Parathyroid adenoma (tissue), 2 donors: ENCODE data around the gene FLNB.

Source experiments
- H2AFZ ChIP-seq: fragments of 300-600 bp; sonication (generic); one replicate; pipeline ENCODE4 v1.7.0; 2017; ENCODE audit warnings: antibody characterized with exemption, mild to moderate bottlenecking
- H3K27ac ChIP-seq: fragments of 300-600 bp; sonication (generic); one replicate; pipeline ENCODE4 v1.7.0; 2017
- H3K27me3 ChIP-seq: fragments of 300-600 bp; sonication (generic); one replicate; pipeline ENCODE4 v1.7.0; 2017; ENCODE audit warnings: low read length; ENCODE audit not compliant: control insufficient read depth, insufficient read depth
- H3K36me3 ChIP-seq: fragments of 300-600 bp; sonication (generic); one replicate; pipeline ENCODE4 v1.7.0; 2017; ENCODE audit warnings: low read length; ENCODE audit not compliant: control insufficient read depth, insufficient read depth
- H3K4me1 ChIP-seq: fragments of 300-600 bp; sonication (generic); one replicate; pipeline ENCODE4 v1.7.0; 2017; ENCODE audit warnings: control low read depth
- H3K4me2 ChIP-seq: fragments of 300-600 bp; sonication (generic); one replicate; pipeline ENCODE4 v1.7.0; 2017; ENCODE audit warnings: low read length
- H3K4me3 ChIP-seq: fragments of 300-600 bp; sonication (generic); one replicate; pipeline ENCODE4 v1.7.0; 2017; ENCODE audit warnings: low read depth, low read length
- H3K79me2 ChIP-seq: fragments of 300-600 bp; sonication (generic); one replicate; pipeline ENCODE4 v1.7.0; 2017; ENCODE audit warnings: control low read depth
- H3K9ac ChIP-seq: fragments of 300-600 bp; sonication (generic); one replicate; pipeline ENCODE4 v1.7.0; 2017; ENCODE audit warnings: mild to moderate bottlenecking
- H3K9me3 ChIP-seq: fragments of 300-600 bp; sonication (generic); one replicate; pipeline ENCODE4 v1.7.0; 2017; ENCODE audit warnings: low read length; ENCODE audit not compliant: control insufficient read depth
- TF ChIP-seq, protein P1 (sequence below): fragments of 300-600 bp; sonication (generic); IDR thresholded peaks from one replicate; pipeline ENCODE4 v1.7.0; 2017; ENCODE audit warnings: antibody characterized with exemption, mild to moderate bottlenecking
- donor health status: primary hyperparathyroidism.

FLNB gene

DNA sequence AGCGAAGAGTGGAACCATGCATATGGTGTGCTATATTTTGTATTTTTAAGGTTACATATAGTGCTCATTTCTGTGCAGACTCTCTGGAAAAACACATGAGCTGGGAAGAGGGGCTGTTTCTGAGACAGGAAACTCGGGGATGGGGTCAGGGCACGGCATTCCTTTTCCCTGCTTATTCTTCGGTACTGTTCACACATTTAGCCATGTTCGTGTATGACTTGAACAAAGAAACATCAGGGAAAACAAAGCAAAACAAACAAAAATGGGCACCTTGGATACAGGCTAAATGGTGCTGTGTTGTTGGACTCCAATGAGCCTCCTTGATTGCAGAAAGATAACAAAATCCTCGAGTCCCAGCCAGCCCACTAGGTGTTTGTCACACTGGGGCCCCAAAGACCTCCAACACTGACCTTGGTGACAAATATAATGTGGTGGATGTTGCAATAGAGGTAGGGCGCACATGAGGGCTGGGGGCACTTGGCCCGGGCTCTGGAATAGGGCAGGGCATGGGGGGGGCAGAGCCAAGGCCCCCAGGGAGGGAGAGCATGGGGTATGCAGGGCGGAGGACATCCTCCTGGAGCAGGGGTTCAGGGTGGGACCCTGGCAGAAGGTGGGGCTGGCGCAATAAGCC is 183.3 kb downstream of the FLNB start:
- Histone ChIP-seq H3K4me1 (no peaks in the 10 kb centered on the region), H3K79me2 (no peaks in the 10 kb centered on the region), H3K27me3 (no peaks in the 10 kb centered on the region), H3K9ac (no peak overlapping the region), H3K9me3 (no peaks in the 10 kb centered on the region), H2AFZ (no peak overlapping the region), H3K4me3 (no peak overlapping the region), H3K36me3 (no peaks in the 10 kb centered on the region), H3K27ac (no peak overlapping the region), H3K4me2 (no peak overlapping the region)
- TF ChIP-seq, protein P1, sequence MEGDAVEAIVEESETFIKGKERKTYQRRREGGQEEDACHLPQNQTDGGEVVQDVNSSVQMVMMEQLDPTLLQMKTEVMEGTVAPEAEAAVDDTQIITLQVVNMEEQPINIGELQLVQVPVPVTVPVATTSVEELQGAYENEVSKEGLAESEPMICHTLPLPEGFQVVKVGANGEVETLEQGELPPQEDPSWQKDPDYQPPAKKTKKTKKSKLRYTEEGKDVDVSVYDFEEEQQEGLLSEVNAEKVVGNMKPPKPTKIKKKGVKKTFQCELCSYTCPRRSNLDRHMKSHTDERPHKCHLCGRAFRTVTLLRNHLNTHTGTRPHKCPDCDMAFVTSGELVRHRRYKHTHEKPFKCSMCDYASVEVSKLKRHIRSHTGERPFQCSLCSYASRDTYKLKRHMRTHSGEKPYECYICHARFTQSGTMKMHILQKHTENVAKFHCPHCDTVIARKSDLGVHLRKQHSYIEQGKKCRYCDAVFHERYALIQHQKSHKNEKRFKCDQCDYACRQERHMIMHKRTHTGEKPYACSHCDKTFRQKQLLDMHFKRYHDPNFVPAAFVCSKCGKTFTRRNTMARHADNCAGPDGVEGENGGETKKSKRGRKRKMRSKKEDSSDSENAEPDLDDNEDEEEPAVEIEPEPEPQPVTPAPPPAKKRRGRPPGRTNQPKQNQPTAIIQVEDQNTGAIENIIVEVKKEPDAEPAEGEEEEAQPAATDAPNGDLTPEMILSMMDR = no peak

DNA sequence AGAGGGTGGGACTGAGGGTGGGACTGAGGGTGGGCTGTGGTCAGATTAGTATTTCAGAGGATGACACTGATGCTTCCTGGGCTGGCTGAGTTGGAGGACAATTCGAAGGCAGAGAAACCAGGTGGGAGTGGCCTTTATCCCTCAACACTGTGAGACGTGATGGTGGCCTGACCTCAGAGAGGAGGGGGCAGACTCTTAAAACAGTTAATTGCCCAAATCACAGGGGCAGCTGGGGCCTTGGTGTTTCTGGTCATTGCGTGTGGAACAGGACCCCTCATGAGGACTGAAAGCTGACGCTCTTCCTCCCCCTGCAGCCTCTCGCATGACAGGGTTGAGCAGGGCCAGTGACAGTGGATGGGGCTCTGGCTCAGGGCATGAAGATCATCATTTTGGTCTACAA is 183.8 kb downstream of the FLNB start:
- Histone ChIP-seq H3K27ac (no peak overlapping the region), H3K9ac (no peak overlapping the region), H3K4me2 (no peak overlapping the region), H2AFZ (no peak overlapping the region), H3K27me3 (no peaks in the 10 kb centered on the region), H3K9me3 (no peaks in the 10 kb centered on the region), H3K4me3 (no peak overlapping the region), H3K79me2 (no peaks in the 10 kb centered on the region), H3K4me1 (no peaks in the 10 kb centered on the region), H3K36me3 (no peaks in the 10 kb centered on the region)
- TF ChIP-seq, protein P1 = no peak

DNA sequence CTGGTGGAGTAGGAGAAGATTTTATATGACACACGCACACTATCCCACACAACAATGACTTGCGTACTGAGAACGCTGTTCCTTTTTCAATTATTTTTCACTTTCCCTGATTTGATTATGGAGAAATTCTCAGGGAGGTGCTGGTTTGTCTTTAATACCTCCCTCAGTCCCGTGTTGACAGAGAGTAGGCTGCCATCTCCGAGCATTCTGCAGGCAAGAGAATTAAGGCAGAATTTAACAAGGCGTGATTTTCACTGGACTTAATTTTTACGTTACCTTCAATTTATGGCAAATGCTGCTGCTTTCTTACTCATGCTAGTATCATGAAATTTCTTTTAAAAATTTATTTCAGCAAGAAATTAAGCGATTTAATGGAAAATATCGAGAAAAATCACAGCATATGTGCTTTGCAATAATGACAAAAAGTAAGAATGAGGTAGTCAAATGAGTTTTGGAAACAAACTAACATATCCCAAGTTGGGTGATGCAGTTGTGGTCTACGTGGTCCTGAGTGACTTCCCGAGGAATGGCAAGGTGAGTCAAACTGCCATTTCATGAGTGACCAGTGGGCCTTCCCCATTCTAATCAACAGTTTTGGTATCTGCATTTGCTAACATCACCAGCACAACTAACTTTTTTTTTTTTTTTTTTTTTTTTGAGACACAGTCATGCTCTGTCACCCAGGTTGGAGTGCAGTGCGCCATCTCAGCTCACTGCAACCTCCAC is 185.6 kb downstream of the FLNB start:
- Histone ChIP-seq H3K4me3 (no peak overlapping the region), H3K4me1 (no peaks in the 10 kb centered on the region), H3K4me2 (no peak overlapping the region), H3K9me3 (no peaks in the 10 kb centered on the region), H3K36me3 (no peaks in the 10 kb centered on the region), H3K27ac (no peak overlapping the region), H3K79me2 (no peaks in the 10 kb centered on the region), H3K27me3 (no peaks in the 10 kb centered on the region), H2AFZ (no peak overlapping the region), H3K9ac (no peak overlapping the region)
- TF ChIP-seq, protein P1 = no peak

DNA sequence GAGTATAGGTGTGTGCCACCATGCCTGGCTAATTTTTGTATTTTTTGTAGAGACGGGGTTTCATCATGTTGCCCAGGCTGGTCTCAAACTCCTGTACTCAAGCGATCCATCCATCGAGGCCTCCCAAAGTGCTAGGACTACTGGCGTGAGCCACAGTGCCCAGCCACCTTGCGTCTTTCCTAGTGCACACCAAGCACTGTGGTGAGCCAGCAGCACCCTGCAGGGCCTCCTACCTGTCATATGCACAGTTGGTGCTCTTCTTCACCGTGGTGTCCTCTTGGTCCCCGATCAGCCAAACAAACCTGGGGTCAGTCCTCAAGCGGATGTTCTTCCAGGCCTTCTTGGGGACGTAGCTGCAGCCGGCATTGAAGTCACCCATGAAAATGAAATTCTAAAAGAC is 189.4 kb downstream of the FLNB start:
- H3K36me3 ChIP-seq = no peaks in the 10 kb centered on the region
- H3K4me1 ChIP-seq = no peaks in the 10 kb centered on the region
- no peaks in the 10 kb centered on the region for H3K27me3 ChIP-seq
- TF ChIP-seq, protein P1 = no peak
- H3K4me2 ChIP-seq = no peak overlapping the region
- H3K27ac ChIP-seq = peak overlapping the region; percentile 41
- H2AFZ ChIP-seq = no peak overlapping the region
- no peaks in the 10 kb centered on the region for H3K79me2 ChIP-seq
- no peak overlapping the region for H3K9ac ChIP-seq
- H3K9me3 ChIP-seq = no peaks in the 10 kb centered on the region
- H3K4me3 ChIP-seq = no peak overlapping the region

DNA sequence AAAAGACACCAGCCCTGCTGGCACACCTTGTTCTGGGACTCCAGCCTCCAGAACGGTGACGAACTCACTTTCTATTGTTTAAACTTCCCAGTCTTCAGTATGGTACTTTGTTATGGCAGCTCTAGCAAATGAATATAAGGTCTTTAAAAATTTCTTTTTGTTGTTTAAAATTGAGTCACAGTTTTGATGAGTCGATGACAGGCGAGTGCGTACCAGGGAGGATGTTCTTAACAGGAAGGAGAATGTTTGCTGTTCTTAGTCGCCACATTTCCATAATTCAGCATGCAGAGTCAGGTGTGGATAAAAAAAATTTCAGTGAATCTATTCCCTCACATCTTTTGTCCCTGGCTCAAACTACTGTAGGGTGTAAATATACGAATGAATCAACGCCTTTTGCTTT is 190.1 kb downstream of the FLNB start:
- Histone ChIP-seq H3K27ac (peak overlapping the region; percentile 41), H3K4me1 (no peaks in the 10 kb centered on the region), H3K4me2 (no peak overlapping the region), H3K27me3 (no peaks in the 10 kb centered on the region), H3K79me2 (no peaks in the 10 kb centered on the region), H3K9ac (no peak overlapping the region), H3K36me3 (no peaks in the 10 kb centered on the region), H2AFZ (no peak overlapping the region), H3K4me3 (no peak overlapping the region), H3K9me3 (no peaks in the 10 kb centered on the region)
- TF ChIP-seq, protein P1 = no peak
